HEK293T (cell line): ENCODE measurements around the gene MT1A.
"Not testable (repeated sequence)": the region's sequence is repeated elsewhere in the genome, so short reads cannot be mapped to it uniquely, and the experiment has no call there.

ENCODE experiments used
- ARNT ChIP-seq: fragments of 450-650 bp; IDR thresholded peaks from 2 replicates; pipeline ENCODE4 v1.6.1; 2017; ENCODE audit warnings: mild to moderate bottlenecking
- BHLHE40 ChIP-seq: fragments of 450-650 bp; IDR thresholded peaks from 2 replicates; pipeline ENCODE4 v1.6.1; 2016; ENCODE audit warnings: mild to moderate bottlenecking, moderate library complexity, borderline replicate concordance
- ELF4 ChIP-seq: fragments of 450-650 bp; IDR thresholded peaks from 2 replicates; pipeline ENCODE4 v1.6.1; 2017; ENCODE audit warnings: antibody characterized with exemption
- FOXK2 ChIP-seq: fragments of 450-650 bp; IDR thresholded peaks from 2 replicates; pipeline ENCODE4 v1.6.1; 2016; ENCODE audit warnings: mild to moderate bottlenecking
- FOXM1 ChIP-seq: fragments of 450-650 bp; IDR thresholded peaks from 2 replicates; pipeline ENCODE4 v1.6.1; 2017; ENCODE audit warnings: mild to moderate bottlenecking, borderline replicate concordance
- L3MBTL2 ChIP-seq: fragments of 450-650 bp; conservative IDR thresholded peaks from 2 replicates; pipeline ENCODE4 v1.6.1; 2016; ENCODE audit warnings: mild to moderate bottlenecking
- NFRKB ChIP-seq: fragments of 450-650 bp; IDR thresholded peaks from 2 replicates; pipeline ENCODE4 v1.6.1; 2016; ENCODE audit warnings: mild to moderate bottlenecking, moderate library complexity
- SP1 ChIP-seq: fragments of 450-650 bp; IDR thresholded peaks from 2 replicates; pipeline ENCODE4 v1.6.1; 2017
- SUZ12 ChIP-seq: fragments of 450-650 bp; IDR thresholded peaks from 2 replicates; pipeline ENCODE4 v1.6.1; 2016; ENCODE audit warnings: mild to moderate bottlenecking
- TARDBP ChIP-seq: fragments of 450-650 bp; IDR thresholded peaks from 2 replicates; pipeline ENCODE4 v1.6.1; 2016
- ZNF384 ChIP-seq: fragments of 450-650 bp; IDR thresholded peaks from 2 replicates; pipeline ENCODE4 v1.6.1; 2016
- TF ChIP-seq, protein P1 (sequence below): fragments of 450-650 bp; IDR thresholded peaks from 2 replicates; pipeline ENCODE4 v1.6.1; 2016

GRCh38 chr16:56621665-56622445 is 16.6 kb upstream of the MT1A start:
- not testable (repeated sequence) for TF ChIP-seq ELF4, BHLHE40, FOXK2, SUZ12, ARNT, SP1, FOXM1, L3MBTL2, TARDBP, ZNF384, NFRKB
- TF ChIP-seq, protein P1, sequence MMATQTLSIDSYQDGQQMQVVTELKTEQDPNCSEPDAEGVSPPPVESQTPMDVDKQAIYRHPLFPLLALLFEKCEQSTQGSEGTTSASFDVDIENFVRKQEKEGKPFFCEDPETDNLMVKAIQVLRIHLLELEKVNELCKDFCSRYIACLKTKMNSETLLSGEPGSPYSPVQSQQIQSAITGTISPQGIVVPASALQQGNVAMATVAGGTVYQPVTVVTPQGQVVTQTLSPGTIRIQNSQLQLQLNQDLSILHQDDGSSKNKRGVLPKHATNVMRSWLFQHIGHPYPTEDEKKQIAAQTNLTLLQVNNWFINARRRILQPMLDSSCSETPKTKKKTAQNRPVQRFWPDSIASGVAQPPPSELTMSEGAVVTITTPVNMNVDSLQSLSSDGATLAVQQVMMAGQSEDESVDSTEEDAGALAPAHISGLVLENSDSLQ = not testable (repeated sequence)
